Measurements from ENCODE around the gene ELMO1. TPM values are rescaled to one million over a fixed set of nuclear protein-coding genes. Genes with fewer than 3 reads are reported as not detected.

The ELMO1 gene
- total and polyA plus RNA-seq, 2 of the 13 experiments (the other 11 are each of a cell fraction or from before 2014, with no cell fraction given), result 0.11 to 0.17 TPM

- TF ChIP-seq, protein P1, sequence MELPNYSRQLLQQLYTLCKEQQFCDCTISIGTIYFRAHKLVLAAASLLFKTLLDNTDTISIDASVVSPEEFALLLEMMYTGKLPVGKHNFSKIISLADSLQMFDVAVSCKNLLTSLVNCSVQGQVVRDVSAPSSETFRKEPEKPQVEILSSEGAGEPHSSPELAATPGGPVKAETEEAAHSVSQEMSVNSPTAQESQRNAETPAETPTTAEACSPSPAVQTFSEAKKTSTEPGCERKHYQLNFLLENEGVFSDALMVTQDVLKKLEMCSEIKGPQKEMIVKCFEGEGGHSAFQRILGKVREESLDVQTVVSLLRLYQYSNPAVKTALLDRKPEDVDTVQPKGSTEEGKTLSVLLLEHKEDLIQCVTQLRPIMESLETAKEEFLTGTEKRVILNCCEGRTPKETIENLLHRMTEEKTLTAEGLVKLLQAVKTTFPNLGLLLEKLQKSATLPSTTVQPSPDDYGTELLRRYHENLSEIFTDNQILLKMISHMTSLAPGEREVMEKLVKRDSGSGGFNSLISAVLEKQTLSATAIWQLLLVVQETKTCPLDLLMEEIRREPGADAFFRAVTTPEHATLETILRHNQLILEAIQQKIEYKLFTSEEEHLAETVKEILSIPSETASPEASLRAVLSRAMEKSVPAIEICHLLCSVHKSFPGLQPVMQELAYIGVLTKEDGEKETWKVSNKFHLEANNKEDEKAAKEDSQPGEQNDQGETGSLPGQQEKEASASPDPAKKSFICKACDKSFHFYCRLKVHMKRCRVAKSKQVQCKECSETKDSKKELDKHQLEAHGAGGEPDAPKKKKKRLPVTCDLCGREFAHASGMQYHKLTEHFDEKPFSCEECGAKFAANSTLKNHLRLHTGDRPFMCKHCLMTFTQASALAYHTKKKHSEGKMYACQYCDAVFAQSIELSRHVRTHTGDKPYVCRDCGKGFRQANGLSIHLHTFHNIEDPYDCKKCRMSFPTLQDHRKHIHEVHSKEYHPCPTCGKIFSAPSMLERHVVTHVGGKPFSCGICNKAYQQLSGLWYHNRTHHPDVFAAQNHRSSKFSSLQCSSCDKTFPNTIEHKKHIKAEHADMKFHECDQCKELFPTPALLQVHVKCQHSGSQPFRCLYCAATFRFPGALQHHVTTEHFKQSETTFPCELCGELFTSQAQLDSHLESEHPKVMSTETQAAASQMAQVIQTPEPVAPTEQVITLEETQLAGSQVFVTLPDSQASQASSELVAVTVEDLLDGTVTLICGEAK (IDR thresholded peaks at IDR 0.05), result no peak
- TF ChIP-seq, protein P1 (CRISPR knock-in tag; IDR thresholded peaks at IDR 0.05), result no peak
- TF ChIP-seq ZNF329 (CRISPR knock-in tag; IDR thresholded peaks at IDR 0.05; ENCODE audit: low read depth) (no peak), ZNF557 (CRISPR knock-in tag; IDR thresholded peaks at IDR 0.05) (no peak)
Observed at GRCh38 chr7:37342688-37343471, 105.8 kb downstream of the ELMO1 start (continued).

All from HepG2 (cell line).